Adrenal gland (tissue), 12 donors: ENCODE data around the gene CSK. TPM values are rescaled to one million over a fixed set of nuclear protein-coding genes. Genes with fewer than 3 reads are reported as not detected.

ENCODE experiments used
- DNase-seq, 7 donors: peaks; one replicate each; pipeline ENCODE4 v3.0.0-alpha.2; 2019 to 2020
- H3K27ac ChIP-seq, 5 donors: fragments of 200-600 bp; sonication (generic) in 4 of 5; 1 replicate in 3 of 5; 2 replicates in 2 of 5; pipeline versions ENCODE4 v1.5.1 to v1.8.0; 2016 to 2020; ENCODE audit warnings: mild to moderate bottlenecking in 1 of 5
- H3K27me3 ChIP-seq: fragments of 200-600 bp; 2 replicates; pipeline ENCODE4 v1.8.0; 2021
- H3K36me3 ChIP-seq, 2 donors: fragments of 200-600 bp; replicated peaks in 1 of 2; 1 replicate in 1 of 2; 2 replicates in 1 of 2; pipeline versions ENCODE4 v1.5.1 to v1.8.0; 2018 to 2022
- H3K4me1 ChIP-seq, 2 donors: fragments of 200-600 bp; replicated peaks in 1 of 2; 1 replicate in 1 of 2; 2 replicates in 1 of 2; pipeline versions ENCODE4 v1.5.1 to v1.8.0; 2018 to 2021
- H3K4me3 ChIP-seq, 4 donors: fragments of 200-600 bp; sonication (generic) in 3 of 4; one replicate each; pipeline ENCODE4 v1.5.1; 2016 to 2018
- H3K9me3 ChIP-seq, 3 donors: fragments of 200-600 bp; sonication (generic) in 1 of 3; replicated peaks in 1 of 3; 1 replicate in 2 of 3; 2 replicates in 1 of 3; pipeline versions ENCODE4 v1.5.1 to v1.8.0; 2016 to 2021
- POLR2A ChIP-seq, 2 donors: fragments of 450-650 bp; IDR thresholded peaks; one replicate each; pipeline ENCODE4 v1.6.1; 2017; ENCODE audit warnings: antibody characterized with exemption in 2 of 2, mild to moderate bottlenecking in 2 of 2, moderate library complexity in 1 of 2
- WGBS, 4 donors: extraction: QIAGEN DNeasy Blood & Tissue Kit in 2 of 4; methylation state at CpG; one replicate each; pipeline versions ENCODE4 v1.1.5 to v1.1.7; 2013 to 2017; 5-methylcytosine and 5-hydroxymethylcytosine counted together
- intact Hi-C, 2 donors: fragments of 100-400 bp; cut with DNase I; formaldehyde crosslinking; loops; one replicate each; pipeline versions ENCODE4 v1.14.1 to v1.15.0; 2022 to 2023
- polyA plus RNA-seq, 3 donors: library from polyadenylated mRNA; stranded (reverse); fragments of 200-250 nt in 2 of 3; fragments of 350-450 nt in 1 of 3; fragmentation: Illumina TruSeq in 1 of 3; extraction: RNeasy Lipid Tissue Mini Kit (QIAGEN cat#74804) in 1 of 3; gene quantifications; one replicate each; pipeline ENCODE4 v1.2.3, GENCODE V29; 2013 to 2014
- total RNA-seq, 9 donors: library from RNA; depleted of rRNA in 4 of 9; stranded (reverse); fragments of >200 nt in 4 of 9; fragments of 120-200 nt in 1 of 9; fragmentation: NEBNext Ultra II Directional in 1 of 9; extraction: Animal tissue kit (Norgen Biotek cat#: 25700) in 1 of 9; gene quantifications; one replicate each; pipeline versions ENCODE4 v1.1.0 to v1.2.4, GENCODE V29; 2013 to 2023
- TF ChIP-seq, protein P1 (sequence below), 6 experiments: fragments of 450-650 bp in 4 of 6; fragments of 200-600 bp in 2 of 6; sonication (generic) in 1 of 6; IDR thresholded peaks; 1 replicate in 5 of 6; 2 replicates in 1 of 6; pipeline versions ENCODE4 v1.5.1 to v1.8.0; 2016 to 2021; ENCODE audit warnings: antibody characterized with exemption in 6 of 6, mild to moderate bottlenecking in 2 of 6, moderate library complexity in 1 of 6
- donor health status: healthy with polysubstance abuse.
- donor health status: Bipolar disorder and iron deficiency.
- donor health status: DM: yes; HTN: yes; CAD: no.
- donor health status: DM: no; HTN: no; CAD: no.
- donor health status: DM: no; HTN: no; CAD: no.
- donor health status: DM: yes; HTN: yes; CAD: no.

CSK gene
- total and polyA plus RNA-seq, 12 donors = 10.9 to 59.4 (median 27.6) TPM

DNA sequence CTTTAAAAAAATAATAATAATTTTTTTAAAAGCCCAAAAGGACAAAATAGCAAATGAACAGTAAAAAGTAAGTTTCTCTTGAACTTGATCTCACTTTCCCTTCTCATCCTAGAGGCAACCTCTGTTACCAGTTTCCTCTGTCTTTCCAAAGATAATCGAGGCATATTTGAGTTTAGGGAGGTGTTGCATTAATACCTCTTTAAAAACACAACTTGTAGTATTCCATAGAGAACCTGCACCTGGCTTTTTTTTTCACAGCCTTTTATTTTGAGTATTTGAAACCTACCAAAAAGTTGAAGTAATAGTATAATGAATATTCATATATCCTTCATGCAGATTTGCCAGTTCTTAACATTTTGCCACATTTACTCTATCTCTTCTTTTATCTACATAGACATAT, 9.1 kb downstream of the CSK start:
- Histone ChIP-seq H3K4me1 (peaks cover 26 to 76% of the 10 kb centered on the region in 2 donors), H3K27ac (peak overlapping the region in 1 of 5 donors; percentile 60)

GRCh38 chr15:74791667-74792066, 9.8 kb downstream of the CSK start:
- WGBS, 4 donors = 82 to 92% (median 86%) methylated on average over 4 to 7 of the region's 7 CpGs
- no peak overlapping the region for H3K4me3 ChIP-seq
- H3K27me3 ChIP-seq = no peaks in the 10 kb centered on the region
- peaks cover 21 to 70% of the 10 kb centered on the region in 2 donors for H3K4me1 ChIP-seq
- H3K9me3 ChIP-seq = no peaks in the 10 kb centered on the region
- H3K27ac ChIP-seq = peak overlapping the region in 1 of 5 donors; percentile 5
- no peaks in the 10 kb centered on the region for H3K36me3 ChIP-seq
- DNase-seq = peak in 1 of 7 donors; percentile 88
- TF ChIP-seq, protein P1, sequence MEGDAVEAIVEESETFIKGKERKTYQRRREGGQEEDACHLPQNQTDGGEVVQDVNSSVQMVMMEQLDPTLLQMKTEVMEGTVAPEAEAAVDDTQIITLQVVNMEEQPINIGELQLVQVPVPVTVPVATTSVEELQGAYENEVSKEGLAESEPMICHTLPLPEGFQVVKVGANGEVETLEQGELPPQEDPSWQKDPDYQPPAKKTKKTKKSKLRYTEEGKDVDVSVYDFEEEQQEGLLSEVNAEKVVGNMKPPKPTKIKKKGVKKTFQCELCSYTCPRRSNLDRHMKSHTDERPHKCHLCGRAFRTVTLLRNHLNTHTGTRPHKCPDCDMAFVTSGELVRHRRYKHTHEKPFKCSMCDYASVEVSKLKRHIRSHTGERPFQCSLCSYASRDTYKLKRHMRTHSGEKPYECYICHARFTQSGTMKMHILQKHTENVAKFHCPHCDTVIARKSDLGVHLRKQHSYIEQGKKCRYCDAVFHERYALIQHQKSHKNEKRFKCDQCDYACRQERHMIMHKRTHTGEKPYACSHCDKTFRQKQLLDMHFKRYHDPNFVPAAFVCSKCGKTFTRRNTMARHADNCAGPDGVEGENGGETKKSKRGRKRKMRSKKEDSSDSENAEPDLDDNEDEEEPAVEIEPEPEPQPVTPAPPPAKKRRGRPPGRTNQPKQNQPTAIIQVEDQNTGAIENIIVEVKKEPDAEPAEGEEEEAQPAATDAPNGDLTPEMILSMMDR (IDR thresholded peaks at IDR 0.05) = no peak
- TF ChIP-seq POLR2A (IDR thresholded peaks at IDR 0.05) = no peak
- intact Hi-C loops = no loop called here

More for the DNA sequence above, 9.1 kb downstream of the CSK start:
- TF ChIP-seq, protein P1 (IDR thresholded peaks at IDR 0.05) = no peak
- TF ChIP-seq POLR2A (IDR thresholded peaks at IDR 0.05) = no peak
- DNase-seq = no peak
- no peak overlapping the region for H3K4me3 ChIP-seq
- no peaks in the 10 kb centered on the region for H3K9me3 ChIP-seq
- no peaks in the 10 kb centered on the region for H3K27me3 ChIP-seq
- intact Hi-C loops = no loop called here
- WGBS, 4 donors = 50 to 68% (median 59%) methylated on average over 1 of the region's 1 CpG
- no peaks in the 10 kb centered on the region for H3K36me3 ChIP-seq

- TF ChIP-seq POLR2A (IDR thresholded peaks at IDR 0.05) = no peak
- TF ChIP-seq, protein P1 (IDR thresholded peaks at IDR 0.05) = no peak
- 59 to 68% (median 65%) methylated on average over 10 to 12 of the region's 12 CpGs for WGBS, 4 donors
- Histone ChIP-seq H3K9me3 (no peaks in the 10 kb centered on the region), H3K4me1 (peaks cover 20 to 63% of the 10 kb centered on the region in 2 donors), H3K27ac (no peak overlapping the region), H3K27me3 (no peaks in the 10 kb centered on the region), H3K4me3 (no peak overlapping the region), H3K36me3 (no peaks in the 10 kb centered on the region)
- intact Hi-C loops = no loop called here
- no peak for DNase-seq
These were observed 10.5 kb downstream of the CSK start for GRCh38 chr15:74792227-74793016.

DNA sequence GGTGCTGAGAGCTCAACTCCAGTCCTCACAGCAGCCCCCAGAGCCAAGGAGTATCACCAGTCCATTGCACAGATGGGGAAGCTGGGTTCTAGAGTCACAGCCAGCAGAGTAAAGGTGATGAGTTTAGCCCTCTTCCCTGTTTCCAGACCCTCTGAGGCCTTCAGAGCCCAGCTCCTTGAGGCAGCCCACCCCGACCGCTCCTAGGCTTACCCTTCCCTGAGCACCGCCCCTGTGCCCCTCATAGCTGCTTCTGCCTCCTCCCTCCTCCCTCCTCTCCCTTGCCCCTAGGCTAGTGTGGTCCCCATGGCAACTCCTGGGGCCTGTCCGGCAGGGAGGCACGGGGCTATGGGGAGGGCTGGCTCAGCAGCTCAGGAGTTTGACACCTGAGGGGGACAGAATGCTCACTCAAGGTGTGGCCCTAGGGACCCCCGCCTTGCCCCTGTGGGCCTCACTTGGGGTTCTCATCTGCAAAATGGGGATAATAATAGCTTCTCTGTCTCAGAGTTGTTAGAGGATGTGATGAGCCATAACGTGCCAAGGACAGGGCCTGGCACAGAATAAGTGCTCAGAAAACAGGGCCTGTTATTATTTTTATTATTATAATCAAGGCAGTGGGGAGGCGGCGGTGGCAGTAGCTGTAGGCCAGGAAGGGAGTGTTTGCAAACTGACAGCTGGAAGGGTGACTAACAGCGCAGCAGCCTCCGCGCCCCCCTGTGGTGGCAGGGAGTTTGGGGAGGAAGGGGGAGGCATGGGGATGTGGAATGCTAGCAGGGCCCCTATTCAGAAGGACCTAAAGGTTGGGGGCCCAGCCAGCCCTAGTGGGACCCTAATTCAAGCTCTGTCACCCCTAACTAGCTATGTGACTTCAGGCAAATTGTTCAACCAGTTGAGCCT, 11.5 kb downstream of the CSK start:
- no peak for DNase-seq
- no peak overlapping the region for H3K27ac ChIP-seq
- no peak overlapping the region for H3K4me3 ChIP-seq
- H3K9me3 ChIP-seq = no peaks in the 10 kb centered on the region
- intact Hi-C loops = no loop called here
- WGBS, 4 donors = 69 to 73% (median 72%) methylated on average over 10 to 12 of the region's 12 CpGs
- TF ChIP-seq POLR2A (IDR thresholded peaks at IDR 0.05) = no peak
- TF ChIP-seq, protein P1 (IDR thresholded peaks at IDR 0.05) = no peak
- no peaks in the 10 kb centered on the region for H3K27me3 ChIP-seq
- peaks cover 20 to 53% of the 10 kb centered on the region in 2 donors for H3K4me1 ChIP-seq
- H3K36me3 ChIP-seq = no peaks in the 10 kb centered on the region
